Activated CD8-positive, alpha-beta memory T cell treated with anti-CD3 and anti-CD28 coated beads for 1 hour (primary cell): ENCODE data around the gene CTBP2.

Experiments used
- DNase-seq, 2 donors: peaks; one replicate each; pipeline ENCODE4 v3.0.0-alpha.2; 2020; ENCODE audit warnings: low read depth in 1 of 2; ENCODE audit errors: extremely low read depth in 1 of 2

Gene CTBP2

DNA sequence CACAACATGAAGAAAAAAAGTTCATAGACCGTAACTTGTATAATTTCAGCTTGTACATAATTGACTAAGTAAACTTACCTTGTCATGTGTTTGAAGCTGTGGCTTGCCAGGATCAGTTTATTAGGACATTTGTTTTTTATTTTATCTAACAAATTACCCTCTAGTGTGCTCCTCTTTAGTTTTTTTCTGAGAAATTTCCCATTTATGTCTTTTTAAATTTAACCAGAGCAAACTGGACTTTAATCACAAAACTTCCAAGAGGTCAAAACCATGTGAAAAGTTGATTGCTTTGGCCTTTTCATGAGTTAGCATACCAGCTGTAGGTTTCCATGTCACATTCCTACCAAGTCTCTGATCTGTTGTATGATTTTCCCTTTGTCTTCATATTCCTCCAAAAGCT lies 176.0 kb downstream of the CTBP2 start:
- DNase-seq: no peak

DNA sequence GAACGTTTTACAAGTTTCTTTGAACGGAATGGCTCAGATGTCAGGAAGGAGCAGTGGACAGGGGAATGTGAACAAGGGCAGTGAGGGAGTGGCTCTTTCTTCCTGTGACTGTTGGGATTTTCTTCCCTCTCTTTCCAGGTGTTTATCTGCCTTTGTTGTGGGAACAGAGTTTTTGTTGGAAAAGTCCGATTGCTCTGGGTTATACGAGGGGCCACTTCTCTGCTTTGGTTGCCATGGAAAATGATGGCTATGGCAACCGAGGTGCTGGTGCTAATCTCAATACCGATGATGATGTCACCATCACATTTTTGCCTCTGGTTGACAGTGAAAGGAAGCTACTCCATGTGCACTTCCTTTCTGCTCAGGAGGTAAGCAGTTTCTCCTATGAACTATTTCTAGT lies 177.0 kb downstream of the CTBP2 start:
- DNase-seq: no peak

DNA sequence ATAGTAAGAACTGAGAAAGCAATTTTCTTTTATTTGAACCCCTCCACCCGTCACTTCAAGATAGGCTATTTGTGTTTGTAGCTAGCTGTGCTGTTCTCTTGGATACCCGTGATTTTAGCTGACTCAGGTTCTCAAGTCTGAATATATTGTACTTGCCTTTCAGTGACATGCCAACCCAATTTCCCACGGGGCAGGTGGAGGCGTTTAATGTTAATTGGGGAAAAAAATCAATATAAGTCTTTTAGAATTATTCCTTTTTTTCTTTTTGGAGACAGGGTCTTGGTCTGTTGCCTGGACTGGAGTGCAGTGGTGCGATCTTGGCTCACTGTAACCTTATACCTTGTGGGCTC lies 182.0 kb downstream of the CTBP2 start:
- DNase-seq: no peak

DNA sequence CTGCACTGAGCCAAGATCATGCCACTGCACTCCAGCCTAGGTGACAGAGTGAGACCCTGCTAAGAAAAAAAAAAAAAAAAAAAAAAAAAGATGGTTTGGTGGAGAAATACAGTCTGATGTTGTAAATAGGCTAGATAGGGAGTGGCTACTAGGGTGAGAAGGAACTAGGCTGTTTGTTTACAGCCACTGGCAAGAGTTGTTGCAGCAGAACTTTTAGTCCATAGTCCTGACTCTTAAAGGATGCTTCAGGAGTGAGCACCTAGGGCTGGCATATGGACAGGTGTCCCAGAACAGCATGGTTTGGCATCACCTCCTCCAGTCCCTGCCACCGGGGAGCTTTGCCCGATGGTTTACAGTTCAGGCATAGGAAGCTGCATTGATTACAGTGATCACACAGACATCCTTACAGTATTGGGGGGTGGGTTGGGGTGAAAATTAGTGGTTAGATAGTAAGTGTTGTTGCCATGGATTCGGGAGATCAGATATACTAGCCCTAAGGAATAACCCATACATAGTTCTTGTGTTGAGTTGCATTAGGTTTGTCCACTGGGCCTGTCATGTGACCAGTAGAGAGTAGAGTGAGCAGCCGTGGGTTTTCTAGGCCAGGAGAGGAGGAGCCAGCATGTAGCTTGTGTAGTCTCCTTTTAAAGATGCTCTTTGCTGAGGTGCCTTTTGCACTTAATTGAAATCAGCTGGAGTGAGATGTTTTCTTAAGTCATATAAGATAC lies 182.6 kb downstream of the CTBP2 start:
- no peak for DNase-seq

DNA sequence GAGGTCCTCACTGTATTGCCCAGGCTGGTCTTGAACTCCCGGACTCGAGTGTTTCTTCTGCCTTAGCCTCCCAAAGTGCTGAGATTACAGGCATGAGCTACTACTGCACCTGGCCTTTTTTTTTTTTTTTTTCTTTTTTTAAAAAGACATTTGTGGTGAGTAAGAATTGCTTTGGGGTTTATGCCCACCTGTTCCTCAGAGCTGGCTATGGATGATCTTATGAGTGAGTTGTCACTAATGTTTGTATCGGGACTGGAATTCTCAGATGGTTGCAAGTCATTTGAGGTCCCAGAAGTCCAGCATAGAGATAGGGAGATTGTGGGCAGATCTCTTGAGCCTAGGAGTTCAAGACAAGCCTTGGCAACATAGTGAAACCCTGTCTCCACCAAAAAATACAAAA lies 183.2 kb downstream of the CTBP2 start:
- DNase-seq: no peak

DNA sequence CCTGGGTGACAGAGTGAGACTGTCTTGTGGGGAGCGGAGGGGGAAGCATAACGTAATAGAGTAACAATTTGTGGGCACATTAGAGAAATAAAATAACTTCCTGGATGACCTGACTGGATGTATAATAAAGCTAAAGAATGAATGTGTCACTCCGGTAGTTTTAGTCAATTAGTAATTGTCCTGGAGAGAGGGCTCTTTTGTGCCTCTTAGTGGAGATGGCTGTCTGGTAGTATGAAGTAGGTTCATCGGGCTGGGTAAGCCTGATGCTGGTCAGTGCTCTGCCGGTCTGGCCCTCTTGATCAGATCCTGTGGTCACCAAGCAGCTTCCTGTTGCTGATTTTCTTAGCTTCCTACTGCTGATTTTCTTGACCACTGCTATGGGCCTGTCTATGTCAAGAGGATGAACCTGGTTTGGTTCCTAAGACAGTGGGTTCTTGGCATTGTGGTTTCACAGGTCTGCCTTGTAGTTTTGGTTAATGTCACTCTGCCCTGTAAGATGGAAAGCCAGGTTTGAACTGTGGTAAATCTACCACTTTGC lies 184.3 kb downstream of the CTBP2 start:
- no peak for DNase-seq

DNA sequence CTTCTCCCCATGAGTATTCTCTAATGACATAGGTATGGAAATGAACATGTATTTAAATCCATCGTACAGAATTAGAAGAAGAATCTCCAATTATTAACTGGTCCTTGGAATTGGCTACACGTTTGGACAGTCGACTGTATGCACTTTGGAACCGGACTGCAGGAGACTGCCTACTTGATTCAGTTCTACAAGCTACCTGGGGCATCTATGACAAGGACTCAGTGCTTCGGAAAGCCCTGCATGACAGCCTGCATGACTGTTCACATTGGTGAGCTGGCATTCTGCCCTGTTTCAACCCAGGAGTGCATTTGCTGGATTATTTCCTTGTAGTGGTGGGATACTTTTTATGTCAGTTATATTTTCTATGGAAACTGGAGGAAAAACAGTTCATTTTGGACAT lies 186.2 kb downstream of the CTBP2 start:
- DNase-seq: no peak

DNA sequence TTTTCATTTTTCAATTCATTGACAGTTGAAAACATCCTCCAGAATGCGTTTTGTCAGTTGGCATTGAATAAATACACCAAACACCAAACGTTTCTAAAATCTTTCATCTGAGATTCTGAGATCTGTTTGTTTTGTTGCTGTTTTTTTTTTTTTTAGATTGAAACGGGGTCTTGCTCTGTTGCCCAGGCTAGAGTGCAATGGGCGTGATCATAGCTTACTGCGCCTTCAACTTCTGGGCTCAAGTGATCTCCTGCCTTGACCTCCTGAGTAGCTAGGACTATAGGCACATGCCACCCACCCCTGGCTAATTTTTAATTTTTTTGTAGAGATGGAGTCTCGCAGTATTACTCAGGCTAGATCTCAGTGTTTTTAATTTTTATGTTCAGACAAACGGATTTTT lies 187.7 kb downstream of the CTBP2 start:
- DNase-seq: no peak

DNA sequence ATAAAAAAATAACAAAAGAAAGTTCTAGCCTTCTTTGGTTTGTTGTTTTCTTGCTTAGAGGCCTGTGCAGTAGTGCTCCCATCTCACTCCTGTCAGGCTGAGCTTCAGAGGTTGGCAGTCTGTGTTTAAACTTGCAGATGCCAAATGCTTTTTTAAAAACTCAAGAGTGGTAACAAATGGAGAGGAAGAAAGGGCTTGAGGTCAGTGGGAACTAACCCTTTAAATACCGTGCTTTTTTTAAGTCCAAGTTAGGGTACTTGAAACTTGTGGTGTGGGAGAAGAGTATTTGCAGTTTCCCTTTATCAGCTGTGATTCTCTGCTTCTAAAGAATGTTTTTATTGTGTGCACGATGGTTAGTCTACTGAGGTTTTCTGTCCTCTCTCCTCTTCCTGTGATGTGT lies 189.1 kb downstream of the CTBP2 start:
- no peak for DNase-seq

DNA sequence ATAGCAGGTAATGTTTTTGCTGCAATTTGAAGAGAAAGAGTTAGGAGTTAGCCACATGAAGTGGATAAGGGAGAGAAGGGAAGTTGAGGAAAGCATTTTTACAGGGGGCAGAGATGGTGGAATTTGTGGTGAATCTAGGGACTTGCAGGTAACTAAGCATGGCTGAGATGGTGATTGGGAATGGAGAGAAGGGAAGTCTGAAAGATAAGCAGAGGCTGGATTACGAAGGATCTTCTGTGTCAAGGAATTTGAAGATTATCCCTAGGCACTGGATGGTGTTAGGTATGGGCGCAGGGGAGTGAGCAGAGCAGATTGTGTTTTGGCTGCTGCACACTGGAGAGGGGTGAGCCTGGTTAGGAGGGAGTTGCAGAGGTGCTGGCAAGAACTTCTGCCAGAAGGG lies 193.1 kb downstream of the CTBP2 start:
- no peak for DNase-seq

DNA sequence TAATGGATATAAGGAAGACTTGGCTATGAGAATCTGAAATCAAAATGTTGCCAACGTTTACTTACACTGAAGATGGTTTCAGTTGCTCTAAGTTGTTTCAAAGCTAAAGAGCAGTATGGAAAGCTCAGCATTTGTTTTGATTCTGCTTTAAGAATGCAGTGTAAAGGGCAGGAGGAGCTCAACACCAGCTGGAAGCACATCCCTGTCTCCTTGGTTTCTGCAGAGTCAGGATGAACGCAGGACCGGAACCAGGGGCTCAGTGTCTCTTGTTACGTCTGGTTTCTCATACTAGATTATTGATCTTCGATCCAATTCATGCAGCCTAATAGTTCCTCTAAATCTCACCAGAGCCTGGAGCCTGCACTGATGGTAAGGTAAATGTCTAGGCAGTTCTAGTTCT lies 194.4 kb downstream of the CTBP2 start:
- no peak for DNase-seq

DNA sequence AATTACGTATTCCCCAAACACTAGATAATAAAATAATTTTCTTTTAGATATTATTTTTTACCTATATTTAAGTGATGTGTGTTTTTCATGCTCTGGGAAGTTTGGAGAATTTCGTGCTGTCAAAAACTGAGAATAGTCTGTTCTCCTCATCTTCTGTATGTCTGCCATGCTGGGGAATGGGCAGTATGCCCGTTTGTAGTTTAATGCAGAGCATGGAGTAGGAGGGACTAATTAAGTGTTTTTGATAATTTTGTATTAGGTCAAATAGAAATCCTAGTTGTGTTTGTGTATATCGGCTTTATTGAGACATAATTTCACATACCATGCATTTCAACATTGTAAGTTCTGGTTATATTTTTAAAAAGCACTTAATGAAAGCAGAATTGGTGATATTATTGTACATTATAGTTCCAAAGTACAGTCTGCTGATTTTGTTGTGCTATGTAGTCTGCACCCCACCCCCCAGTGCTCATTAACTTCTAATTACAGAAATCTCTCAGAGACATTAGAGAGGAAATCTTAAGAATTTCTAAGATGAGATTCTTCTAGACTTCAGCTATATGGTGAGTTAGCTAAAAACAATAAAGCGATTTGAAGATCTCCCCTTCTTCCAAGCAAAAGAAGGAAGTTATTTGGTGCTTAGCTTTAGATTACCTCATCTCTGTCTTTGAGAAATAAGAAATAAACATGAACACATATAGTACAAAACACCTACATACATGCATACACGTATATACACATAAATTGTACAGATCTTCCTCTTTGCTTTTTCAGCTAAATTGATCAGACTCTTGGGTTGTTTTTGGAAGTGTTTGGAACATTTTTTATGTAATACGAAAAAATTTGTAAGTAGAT lies 196.3 kb downstream of the CTBP2 start:
- DNase-seq: no peak

DNA sequence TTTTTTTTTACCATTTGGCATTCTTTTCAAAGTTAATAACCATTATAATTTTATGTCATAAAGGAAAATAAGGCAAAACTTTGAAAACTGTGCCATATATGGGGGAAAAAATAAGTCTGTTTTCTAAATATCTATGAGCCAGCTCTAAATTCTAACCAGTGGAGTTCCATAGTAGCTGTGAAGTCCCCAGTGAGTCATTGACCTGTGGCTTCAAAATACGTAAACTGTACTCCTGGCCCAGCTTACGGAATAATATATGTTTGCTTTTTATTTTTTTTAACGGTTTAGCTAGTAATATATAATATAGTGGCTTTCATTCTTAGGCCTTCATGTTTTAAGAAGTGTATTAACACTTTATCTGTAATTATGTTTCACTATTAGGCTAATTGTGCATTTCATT lies 197.9 kb downstream of the CTBP2 start:
- DNase-seq: no peak

DNA sequence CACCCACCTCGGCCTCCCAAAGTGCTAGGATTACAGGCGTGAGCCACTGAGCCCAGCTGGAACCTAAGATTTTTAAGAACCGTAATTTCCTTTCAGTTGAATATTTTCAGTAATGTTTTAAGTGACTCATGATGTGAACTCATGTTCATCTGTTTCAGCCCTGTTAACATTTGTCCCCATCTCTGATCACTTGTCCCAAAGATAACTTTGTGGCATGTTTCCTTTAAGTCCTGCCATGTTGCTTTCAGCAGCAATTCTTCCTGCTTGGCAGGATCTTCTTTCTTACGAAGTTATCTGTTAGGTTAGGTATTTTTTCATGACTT lies 199.2 kb downstream of the CTBP2 start:
- DNase-seq: no peak

DNA sequence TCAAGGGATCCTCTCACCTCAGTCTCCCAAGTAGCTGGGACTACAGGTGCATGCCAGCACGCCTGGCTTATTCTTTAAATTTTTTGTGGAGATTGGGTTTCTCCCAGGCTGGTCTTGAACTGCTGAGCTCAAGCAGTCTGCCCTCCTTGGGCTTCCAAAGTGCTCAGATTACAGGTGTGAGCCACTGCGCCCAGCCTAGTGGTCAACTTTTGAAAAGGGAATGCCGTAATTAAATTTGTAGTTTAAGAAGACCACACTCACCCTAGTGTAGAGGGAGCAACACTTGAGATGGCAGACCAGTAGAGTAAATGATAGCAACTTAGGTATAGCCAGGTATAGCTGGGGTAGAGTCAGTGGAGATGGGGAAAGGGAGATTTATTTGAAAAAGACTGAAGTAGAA lies 200.8 kb downstream of the CTBP2 start:
- DNase-seq: no peak

DNA sequence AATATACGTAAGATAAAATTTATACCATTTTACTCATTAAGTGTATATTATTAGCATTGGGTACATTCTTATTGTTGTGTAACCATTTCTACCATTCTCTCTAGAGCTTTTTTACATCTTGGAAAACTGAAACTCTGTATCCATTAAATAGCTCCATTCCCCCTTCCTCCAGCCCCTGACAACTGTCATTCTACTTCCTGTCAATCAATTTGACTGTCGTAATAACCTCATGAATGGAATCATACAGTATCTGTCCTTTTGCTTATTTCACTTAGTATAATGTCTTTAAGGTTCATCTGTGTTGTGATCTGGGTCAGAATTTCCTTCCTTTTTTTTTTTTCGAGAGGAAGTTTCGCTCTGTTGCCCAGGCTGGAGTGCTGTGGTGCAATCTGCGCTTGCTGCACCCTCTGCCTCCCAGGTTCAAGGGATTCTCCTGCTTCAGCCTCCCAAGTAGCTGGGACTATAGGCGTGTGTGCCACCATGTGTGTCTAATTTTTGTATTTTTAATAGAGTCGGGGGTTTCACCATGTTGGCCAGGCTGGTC lies 202.9 kb downstream of the CTBP2 start:
- no peak for DNase-seq

DNA sequence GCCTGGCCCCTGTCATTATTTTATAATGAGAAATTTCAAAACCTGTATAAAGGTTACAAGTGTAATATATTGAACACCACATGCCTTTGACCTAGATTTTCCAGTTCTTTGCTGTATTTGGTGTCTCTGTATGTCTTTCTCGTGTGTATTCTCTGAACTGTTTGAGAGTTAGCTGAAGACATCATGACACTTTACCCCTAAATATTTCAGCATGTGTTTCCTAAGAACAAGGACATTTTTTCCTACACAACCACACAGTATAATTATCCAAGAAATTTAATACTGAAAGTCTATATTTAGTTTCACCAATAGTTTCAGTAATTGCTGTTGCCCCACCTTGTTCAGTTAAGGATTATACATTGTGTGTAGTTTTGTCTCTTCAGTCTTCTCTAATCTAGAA lies 203.6 kb downstream of the CTBP2 start:
- no peak for DNase-seq

DNA sequence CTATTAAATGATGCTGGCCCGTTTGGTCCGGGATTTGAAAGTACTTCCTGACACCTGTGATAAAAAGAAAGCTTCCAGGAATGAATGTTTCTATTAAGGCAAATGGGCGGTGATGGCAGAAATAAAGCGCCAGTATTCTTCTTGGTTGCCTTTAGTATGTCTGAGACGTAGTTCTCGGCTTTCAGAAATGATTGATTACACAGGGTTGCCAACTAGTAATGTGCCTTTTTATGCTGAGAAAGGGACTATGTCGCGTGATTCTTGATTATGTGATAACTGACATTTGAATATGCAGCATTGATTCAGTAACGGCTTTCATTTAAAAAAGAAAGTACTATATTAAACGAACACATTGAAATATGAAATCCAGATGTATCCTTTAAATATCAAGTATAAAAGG lies 204.5 kb downstream of the CTBP2 start:
- DNase-seq: no peak

DNA sequence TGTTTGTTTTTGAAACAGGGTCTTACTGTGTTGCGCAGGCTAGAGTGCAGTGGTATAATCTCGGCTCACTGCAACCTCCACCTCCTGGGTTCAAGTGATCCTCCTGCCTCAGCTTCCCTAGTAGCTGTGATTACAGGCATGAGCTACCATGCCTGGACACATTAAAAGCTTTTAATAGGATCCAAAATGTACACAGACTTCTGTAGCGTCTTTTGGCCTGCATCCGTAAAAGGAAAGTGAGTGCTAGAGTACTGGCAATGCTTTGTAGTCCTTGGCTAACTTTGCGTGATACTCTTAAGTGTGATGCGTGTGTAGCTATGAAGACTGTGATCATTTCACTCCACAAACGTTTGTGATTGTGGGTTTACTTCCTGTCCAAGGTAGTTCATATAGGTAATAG lies 205.1 kb downstream of the CTBP2 start:
- DNase-seq: no peak

DNA sequence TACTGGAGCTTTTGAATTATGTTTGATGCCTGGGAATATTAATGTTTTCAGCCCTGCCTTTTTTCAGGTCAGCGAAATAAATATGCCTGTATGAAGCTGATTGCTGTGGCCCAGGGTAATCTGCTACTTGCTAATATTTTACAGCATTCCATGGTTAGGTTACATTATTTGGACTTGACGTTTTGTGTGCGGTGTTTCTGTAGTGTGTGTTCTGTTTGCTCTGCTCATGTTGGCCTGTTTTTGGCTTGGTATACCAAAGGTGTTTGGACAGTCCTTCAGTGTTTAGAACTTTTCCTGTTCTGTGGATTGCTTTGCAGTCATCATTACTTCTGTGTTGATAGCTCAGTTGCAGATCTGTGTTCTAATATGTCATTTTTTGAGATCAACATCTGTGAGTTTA lies 206.9 kb downstream of the CTBP2 start:
- DNase-seq: no peak

DNA sequence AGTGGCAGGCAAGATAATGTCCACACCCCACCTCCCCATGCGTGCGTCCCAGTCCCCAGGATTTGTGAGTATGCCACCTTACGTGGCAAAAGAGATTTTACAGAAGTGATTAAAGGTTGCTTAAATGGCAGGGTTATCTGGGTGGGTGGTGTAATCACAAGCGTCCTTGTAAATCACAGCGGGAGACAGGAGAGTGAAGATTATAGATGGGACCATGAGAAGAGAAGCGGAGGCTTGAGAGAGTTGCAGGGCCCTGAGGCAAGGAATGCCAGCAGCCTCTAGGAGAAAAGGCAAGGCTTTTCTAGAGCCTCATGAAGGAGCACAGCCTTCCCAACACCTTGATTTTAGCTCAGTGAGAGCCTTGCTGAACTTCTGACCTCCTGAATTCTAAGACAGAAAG lies 208.2 kb downstream of the CTBP2 start:
- DNase-seq: no peak

DNA sequence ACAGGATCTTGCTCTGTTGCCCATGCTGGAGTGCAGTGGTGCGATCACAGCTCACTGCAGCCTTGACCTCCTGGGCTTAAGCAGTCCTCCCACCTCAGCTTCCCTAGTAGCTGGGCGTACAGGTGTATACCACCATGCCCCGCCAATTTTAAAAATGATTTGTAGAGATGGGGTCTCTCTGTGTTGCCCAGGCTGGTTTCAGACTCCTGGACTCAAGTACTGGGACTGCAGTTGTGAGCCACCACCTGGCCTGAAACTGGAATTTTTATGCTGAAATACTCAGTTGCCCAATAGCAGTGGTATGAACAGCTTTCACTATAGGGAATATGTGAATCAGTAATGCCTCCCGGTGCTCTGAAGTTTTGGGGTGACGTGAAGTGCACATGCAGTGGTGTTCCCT lies 210.8 kb downstream of the CTBP2 start:
- DNase-seq: no peak
